GM12878 (cell line): ENCODE results near the gene PCARE. TPM values are rescaled to one million over a fixed set of nuclear protein-coding genes. Genes with fewer than 3 reads are reported as not detected.
"Not testable (repeated sequence)": the region's sequence is repeated elsewhere in the genome, so short reads cannot be mapped to it uniquely, and the experiment has no call there.

Source experiments
- ATAC-seq: fragments of 200-7000 bp; cut with Tn5 transposase; 3 replicates; pipeline ENCODE4 v1.9.1; 2020; ENCODE audit warnings: mild to moderate bottlenecking, moderate library complexity
- BruUV-seq: library from RNA; stranded (reverse); fragments of 400-500 nt; replicated peaks from 2 replicates; lab custom pipeline; 2021; lab: Mats Ljungman, UMichigan
- CTCF ChIA-PET: fragments of 300-600 bp; sonication (Branson Sonifier 250); formaldehyde crosslinking; extraction: SDS; loops from one replicate; lab custom pipeline; 2021; ENCODE audit warnings: inconsistent platforms; lab: Yijun Ruan, JAX
- POLR2A ChIA-PET: fragments of 350-600 bp; formaldehyde crosslinking; extraction: SDS; loops from one replicate; lab custom pipeline; 2021; ENCODE audit warnings: inconsistent platforms; lab: Charles Lee
- RAD21 ChIA-PET: fragments of 300-600 bp; sonication (Branson Sonifier 250); formaldehyde crosslinking; loops from one replicate; lab custom pipeline; 2023; ENCODE audit warnings: antibody characterized with exemption; ENCODE audit not compliant: unreplicated experiment; lab: Charles Lee
- SMC1A ChIA-PET: fragments of 300-600 bp; sonication (Branson Sonifier 250); formaldehyde crosslinking; loops from one replicate; lab custom pipeline; 2023; ENCODE audit not compliant: unreplicated experiment, uncharacterized antibody; lab: Charles Lee
- DNase-seq: peaks from one replicate; pipeline ENCODE4 v3.0.0-alpha.2; 2011; ENCODE audit warnings: low read depth, low spot score
- FAIRE-seq: peaks from 3 replicates; lab custom pipeline; 2011; peaks lifted over from hg19 to GRCh38; lab: Jason Lieb, UNC
- H2AFZ ChIP-seq: 2 replicates; pipeline ENCODE4 v1.6.0; 2011; ENCODE audit warnings: low read depth, low read length, control low read depth; ENCODE audit not compliant: control insufficient read depth
- H3K27ac ChIP-seq: 2 replicates; pipeline ENCODE4 v1.5.1; 2011; ENCODE audit warnings: control low read depth; ENCODE audit not compliant: control insufficient read depth, insufficient read depth
- H3K27me3 ChIP-seq, 2 experiments: replicated peaks in 1 of 2; 2 replicates each; pipeline versions ENCODE4 v1.6.0 to v1.6.1; 2011; ENCODE audit warnings: low read length in 1 of 2; ENCODE audit not compliant: control insufficient read depth in 2 of 2, insufficient read depth in 2 of 2
- H3K36me3 ChIP-seq, 2 experiments: 2 replicates each; pipeline ENCODE4 v1.5.1; 2011; ENCODE audit warnings: low read length in 1 of 2; ENCODE audit not compliant: control insufficient read depth in 2 of 2, insufficient read depth in 2 of 2
- H3K4me1 ChIP-seq: 2 replicates; pipeline ENCODE4 v1.6.1; 2011; ENCODE audit warnings: mild to moderate bottlenecking, low read length, moderate library complexity, mixed read lengths; ENCODE audit not compliant: control insufficient read depth, insufficient read depth
- H3K4me2 ChIP-seq: 2 replicates; pipeline ENCODE4 v1.6.0; 2011; ENCODE audit warnings: control low read depth; ENCODE audit not compliant: control insufficient read depth, insufficient read depth
- H3K4me3 ChIP-seq: fragments of 200-600 bp; sonication (generic); 2 replicates; pipeline ENCODE4 v1.5.1; 2016
- H3K79me2 ChIP-seq: 2 replicates; pipeline ENCODE4 v1.6.0; 2011; ENCODE audit warnings: low read length; ENCODE audit not compliant: control insufficient read depth, insufficient read depth
- H3K9ac ChIP-seq: 2 replicates; pipeline ENCODE4 v1.8.0; 2011; ENCODE audit warnings: low read length, control low read depth, mixed read lengths; ENCODE audit not compliant: control insufficient read depth, insufficient read depth
- H3K9me3 ChIP-seq: replicated peaks from 3 replicates; pipeline ENCODE4 v1.5.1; 2011; ENCODE audit warnings: mild to moderate bottlenecking, low read length; ENCODE audit not compliant: control insufficient read depth, insufficient read depth
- H4K20me1 ChIP-seq: 2 replicates; pipeline ENCODE4 v1.6.0; 2011; ENCODE audit not compliant: control insufficient read depth, insufficient read depth
- IRF3 ChIP-seq: fragments of 450-650 bp; IDR thresholded peaks from 2 replicates; pipeline ENCODE4 v1.6.1; 2014; ENCODE audit warnings: mild to moderate bottlenecking
- WRNIP1 ChIP-seq: IDR thresholded peaks from 2 replicates; pipeline ENCODE4 v1.6.1; 2011; ENCODE audit warnings: low read depth, low read length, improper control_type of control experiment, borderline replicate concordance
- WGBS: methylation state at CpG from one replicate; pipeline ENCODE4 v1.1.6; 2016; ENCODE audit warnings: low lambda C conversion rate; ENCODE audit not compliant: insufficient replicate concordance, insufficient coverage; ENCODE audit errors: missing lambda C conversion rate; 5-methylcytosine and 5-hydroxymethylcytosine counted together
- in situ Hi-C: fragments of 300-500 bp; cut with MboI; formaldehyde crosslinking; loops from 9 replicates; pipeline ENCODE4 v1.14.3; 2018; ENCODE audit warnings: mixed read lengths
- intact Hi-C: fragments of 100-400 bp; cut with micrococcal nuclease; formaldehyde crosslinking; loops from one replicate; pipeline ENCODE4 v1.14.2; 2022; ENCODE audit not compliant: unreplicated experiment
- polyA plus RNA-seq, 11 experiments: library from polyadenylated mRNA; depleted of rRNA in 4 of 11; unstranded in 6 of 11; stranded (reverse) in 5 of 11; fragments of >200 nt; fragmentation: Nextera tagmentation in 4 of 11; fragmentation: Illumina TruSeq in 1 of 11; extraction: Ambion mirVana in 4 of 11; extraction: Trizol in 1 of 11; gene quantifications; 1 replicate in 1 of 11; 2 replicates in 10 of 11; pipeline versions ENCODE4 v1.2.1 to v1.2.3, GENCODE V29; 2011 to 2016; ENCODE audit warnings: inconsistent platforms in 2 of 11, missing spikeins in 2 of 11, low read depth in 1 of 11
- total RNA-seq, 4 experiments: library from RNA; depleted of rRNA in 3 of 4; stranded (reverse); fragments of >200 nt in 3 of 4; fragmentation: Illumina TruSeq in 1 of 4; extraction: Trizol in 1 of 4; gene quantifications; 2 replicates each; pipeline versions ENCODE4 v1.2.1 to v1.2.3, GENCODE V29; 2013 to 2021

PCARE gene
- total and polyA plus RNA-seq, 10 of the 15 experiments (the other 5 are each of a cell fraction or from before 2014, with no cell fraction given) = 0.04 to 0.08 (median 0.06) TPM; not detected in 5

GRCh38 chr2:29096969-29097368, 22.6 kb upstream of the PCARE start:
- in situ Hi-C loops = no loop called here
- 87% methylated on average over 8 of the region's 8 CpGs for WGBS

DNA sequence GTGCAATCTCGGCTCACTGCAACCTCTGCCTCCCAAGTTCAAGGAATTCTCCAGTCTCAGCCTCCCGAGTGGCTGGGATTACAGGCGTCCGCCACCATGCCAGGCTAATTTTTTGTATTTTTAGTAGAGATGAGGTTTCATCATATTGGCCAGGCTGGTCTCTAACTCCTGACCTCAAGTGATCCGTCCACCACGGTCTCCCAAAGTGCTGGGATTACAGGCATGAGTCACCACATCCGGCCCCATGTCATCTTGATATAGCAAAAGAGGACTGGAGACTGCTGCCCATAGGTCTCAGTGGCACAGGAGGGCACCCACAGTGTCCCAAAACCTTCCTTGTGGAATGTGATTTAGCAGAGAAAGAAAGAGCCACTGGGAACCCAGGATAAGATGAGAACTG, 16.0 kb upstream of the PCARE start:
- H3K4me1 ChIP-seq, intact Hi-C loops, H4K20me1 ChIP-seq, H3K9me3 ChIP-seq, H3K4me2 ChIP-seq, POLR2A ChIA-PET, H2AFZ ChIP-seq, in situ Hi-C loops, H3K27ac ChIP-seq, H3K27me3 ChIP-seq, RAD21 ChIA-PET, H3K36me3 ChIP-seq, DNase-seq, H3K79me2 ChIP-seq, FAIRE-seq, CTCF ChIA-PET, SMC1A ChIA-PET, H3K4me3 ChIP-seq, ATAC-seq, H3K9ac ChIP-seq, BruUV-seq: not testable (repeated sequence)
- 44% methylated on average over 7 of the region's 7 CpGs for WGBS

More at GRCh38 chr2:29096969-29097368, 22.6 kb upstream of the PCARE start:
- ChIA-PET RAD21 (no interaction called here), CTCF (no interaction called here), SMC1A (interaction anchor here (0.7 to 1.3 kb wide), 2 partner anchors 9 to 100 kb away, joined by 3 read pairs; no protein-coding TSS in a partner anchor), POLR2A (no interaction called here)
- H3K4me3 ChIP-seq = no peak overlapping the region
- FAIRE-seq (no peak), ATAC-seq (no peak), DNase-seq (no peak)
- H3K4me2 ChIP-seq = no peak overlapping the region
- no peaks in the 10 kb centered on the region for H3K9me3 ChIP-seq
- no peak overlapping the region for H2AFZ ChIP-seq
- H3K79me2 ChIP-seq = no peaks in the 10 kb centered on the region
- no peaks in the 10 kb centered on the region for H3K4me1 ChIP-seq
- H3K27me3 ChIP-seq = no peaks in the 10 kb centered on the region
- no peaks in the 10 kb centered on the region for H4K20me1 ChIP-seq
- no TSS peak for BruUV-seq
- no peaks in the 10 kb centered on the region for H3K36me3 ChIP-seq
- no peak overlapping the region for H3K9ac ChIP-seq
- no peak overlapping the region for H3K27ac ChIP-seq
- intact Hi-C loops = no loop called here
- no peak for TF ChIP-seq WRNIP1
- TF ChIP-seq IRF3 = no peak
